ENCODE measurements around the gene MBD5.
A peak's percentile ranks its signal among the peaks of the same experiment; 100 is the strongest.

Gene MBD5

DNA sequence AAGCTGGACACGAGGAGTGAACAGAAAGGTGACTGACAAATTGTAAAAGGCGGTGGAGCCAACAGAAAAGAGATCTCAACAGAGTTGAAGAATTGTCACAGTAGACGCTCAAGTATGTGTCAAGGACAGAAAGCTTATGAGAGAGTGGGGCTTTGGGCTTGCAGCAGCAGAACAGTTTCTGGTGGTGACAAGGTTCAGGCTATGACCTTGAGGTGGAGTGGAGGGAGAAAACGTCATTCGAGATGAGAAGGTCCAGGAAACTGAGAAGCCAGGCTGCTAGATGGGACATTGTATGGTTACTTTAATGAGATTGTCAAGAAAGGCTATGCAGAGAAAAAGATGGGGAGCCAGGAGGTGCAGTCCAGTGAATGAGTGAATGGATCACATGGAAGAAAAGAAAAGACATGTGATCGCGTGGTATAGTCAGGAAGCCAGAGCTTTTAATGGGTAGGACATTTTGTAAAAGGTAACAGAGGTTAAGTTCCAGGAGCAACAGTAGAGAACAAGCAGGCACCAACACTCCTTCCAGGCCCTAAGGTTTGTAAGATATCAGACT is 532.5 kb downstream of the MBD5 start:
- H3K27me3 ChIP-seq (ENCODE audit: control insufficient read depth in 1 of 2, insufficient read depth in 2 of 2, low read length in 2 of 2), result no peaks in the 10 kb centered on the region
- H3K4me3 ChIP-seq (ENCODE audit: low read depth in 1 of 2, low read length in 2 of 2), result peak overlapping the region; percentile 63 to 72
- peak overlapping the region; percentile 20 to 53 for H3K9ac ChIP-seq (ENCODE audit: low read depth in 1 of 2, low read length in 2 of 2)
- H3K9me3 ChIP-seq (ENCODE audit: control insufficient read depth in 1 of 2, low read length in 2 of 2), result no peaks in the 10 kb centered on the region
- no peaks in the 10 kb centered on the region for H3K36me3 ChIP-seq (ENCODE audit: control insufficient read depth in 1 of 2, insufficient read depth in 2 of 2, low read length in 2 of 2)
- peaks cover 0 to 3% of the 10 kb centered on the region in 2 donors for H3K4me1 ChIP-seq (ENCODE audit: control insufficient read depth in 1 of 2, insufficient read depth in 2 of 2, low read length in 2 of 2)
- no peak overlapping the region for H3K27ac ChIP-seq (ENCODE audit: low read depth, low read length)

DNA sequence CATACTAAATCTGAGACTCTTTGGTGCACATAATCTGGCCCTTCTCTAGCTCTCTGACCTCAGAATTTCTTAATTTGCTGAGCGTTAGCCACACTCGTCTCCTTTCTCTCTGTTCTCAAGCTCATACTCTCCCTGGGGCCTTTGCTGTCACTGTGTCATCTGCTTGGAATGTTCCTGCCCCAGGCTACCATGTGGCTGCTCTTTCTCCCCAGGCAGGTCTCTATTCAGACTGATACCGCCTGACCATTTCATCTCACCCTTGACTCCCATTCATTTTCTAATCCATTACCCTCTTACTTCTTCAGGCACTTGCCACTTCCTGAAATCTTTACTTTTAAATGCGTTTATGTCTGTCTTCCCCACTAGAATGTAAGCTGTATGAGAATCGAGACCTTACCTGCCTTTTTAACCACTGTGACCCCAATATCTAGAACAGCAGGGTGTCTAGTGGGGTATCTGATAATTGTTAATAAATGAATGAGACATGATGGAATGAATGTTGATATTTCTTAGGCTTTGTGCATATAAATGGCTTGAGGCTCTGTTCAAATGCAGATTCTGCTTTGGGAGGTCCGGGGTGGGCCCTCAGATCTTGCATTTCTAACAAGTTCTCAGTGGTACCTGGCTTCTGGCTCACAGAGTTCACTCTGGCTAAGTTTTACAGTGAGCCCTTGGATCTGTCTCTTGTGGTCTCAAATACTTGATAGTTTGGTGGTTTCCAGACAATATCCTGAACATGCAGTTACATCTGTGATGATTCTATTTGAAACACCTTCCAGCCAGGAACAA is 533.8 kb downstream of the MBD5 start:
- no peak overlapping the region for H3K27ac ChIP-seq (ENCODE audit: low read depth, low read length)
- H3K36me3 ChIP-seq (ENCODE audit: control insufficient read depth in 1 of 2, insufficient read depth in 2 of 2, low read length in 2 of 2), result no peaks in the 10 kb centered on the region
- peaks cover 0 to 3% of the 10 kb centered on the region in 2 donors for H3K4me1 ChIP-seq (ENCODE audit: control insufficient read depth in 1 of 2, insufficient read depth in 2 of 2, low read length in 2 of 2)
- H3K27me3 ChIP-seq (ENCODE audit: control insufficient read depth in 1 of 2, insufficient read depth in 2 of 2, low read length in 2 of 2), result no peaks in the 10 kb centered on the region
- no peaks in the 10 kb centered on the region for H3K9me3 ChIP-seq (ENCODE audit: control insufficient read depth in 1 of 2, low read length in 2 of 2)
- H3K4me3 ChIP-seq (ENCODE audit: low read depth in 1 of 2, low read length in 2 of 2), result no peak overlapping the region
- H3K9ac ChIP-seq (ENCODE audit: low read depth in 1 of 2, low read length in 2 of 2), result no peak overlapping the region

DNA sequence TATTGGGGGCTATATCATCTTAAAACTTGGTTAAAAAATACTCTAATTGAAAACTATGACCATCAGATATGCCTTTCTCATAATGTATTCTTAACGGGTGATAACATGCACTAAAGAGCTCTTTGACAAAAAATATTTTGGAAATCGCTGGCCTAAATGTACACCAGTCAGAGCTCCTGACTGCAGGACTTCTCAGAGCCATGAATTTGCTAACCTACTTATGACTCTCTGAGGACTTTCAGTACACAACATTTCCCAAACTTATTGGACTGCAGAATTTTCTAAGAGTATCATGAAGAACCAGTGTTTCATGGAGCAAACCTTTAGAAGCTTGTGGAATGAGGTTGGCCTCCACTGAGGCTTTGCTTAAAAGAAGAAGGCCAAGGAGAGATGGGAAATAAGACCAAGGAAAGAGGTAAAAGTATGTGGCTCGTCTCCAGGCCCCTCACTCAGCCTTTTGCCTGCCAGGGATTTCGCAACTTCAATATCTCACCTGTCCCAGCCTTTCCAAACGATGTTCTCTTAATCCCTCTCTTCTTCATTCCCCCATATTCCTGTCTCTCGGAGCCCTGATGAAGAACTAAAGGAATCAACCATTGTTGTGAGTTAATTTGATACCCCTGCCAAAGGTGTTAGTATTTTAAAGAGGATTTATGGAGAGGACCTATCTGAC is 534.9 kb downstream of the MBD5 start:
- Histone ChIP-seq H3K9me3 (ENCODE audit: control insufficient read depth in 1 of 2, low read length in 2 of 2) (no peaks in the 10 kb centered on the region), H3K4me1 (ENCODE audit: control insufficient read depth in 1 of 2, insufficient read depth in 2 of 2, low read length in 2 of 2) (peaks cover 0 to 3% of the 10 kb centered on the region in 2 donors), H3K9ac (ENCODE audit: low read depth in 1 of 2, low read length in 2 of 2) (no peak overlapping the region), H3K27me3 (ENCODE audit: control insufficient read depth in 1 of 2, insufficient read depth in 2 of 2, low read length in 2 of 2) (no peaks in the 10 kb centered on the region), H3K36me3 (ENCODE audit: control insufficient read depth in 1 of 2, insufficient read depth in 2 of 2, low read length in 2 of 2) (no peaks in the 10 kb centered on the region), H3K4me3 (ENCODE audit: low read depth in 1 of 2, low read length in 2 of 2) (no peak overlapping the region), H3K27ac (ENCODE audit: low read depth, low read length) (no peak overlapping the region)

DNA sequence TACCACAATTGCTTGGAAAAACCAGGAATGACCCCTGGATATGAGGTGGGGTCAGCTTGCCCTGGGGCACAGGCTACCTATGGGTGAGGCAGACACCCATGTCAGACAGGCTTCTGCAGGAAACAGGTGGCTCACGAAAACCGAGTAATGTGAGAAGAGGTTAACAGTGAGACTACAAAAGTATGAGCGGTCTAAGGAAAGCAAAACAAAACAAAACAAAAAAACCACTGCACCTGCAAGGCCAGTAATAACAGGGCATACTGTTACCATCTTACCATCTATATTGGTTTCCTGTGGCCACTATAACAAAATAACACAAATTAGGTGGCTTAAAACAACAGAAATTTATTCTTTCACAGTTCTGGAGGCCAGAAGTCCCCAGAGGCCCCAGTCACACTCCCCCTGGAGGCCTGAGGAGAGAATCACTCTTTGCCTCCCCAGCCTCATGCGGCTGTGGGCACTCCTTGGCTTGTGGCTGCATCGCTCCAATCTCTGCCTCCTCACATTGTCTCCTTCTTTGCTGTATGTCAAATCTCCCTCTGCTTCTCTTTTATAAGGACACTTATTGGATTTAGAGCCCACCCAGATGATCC is 537.0 kb downstream of the MBD5 start:
- Histone ChIP-seq H3K9me3 (ENCODE audit: control insufficient read depth in 1 of 2, low read length in 2 of 2) (no peaks in the 10 kb centered on the region), H3K4me1 (ENCODE audit: control insufficient read depth in 1 of 2, insufficient read depth in 2 of 2, low read length in 2 of 2) (no peaks in the 10 kb centered on the region), H3K27ac (ENCODE audit: low read depth, low read length) (no peak overlapping the region), H3K36me3 (ENCODE audit: control insufficient read depth in 1 of 2, insufficient read depth in 2 of 2, low read length in 2 of 2) (no peaks in the 10 kb centered on the region), H3K4me3 (ENCODE audit: low read depth in 1 of 2, low read length in 2 of 2) (no peak overlapping the region), H3K9ac (ENCODE audit: low read depth in 1 of 2, low read length in 2 of 2) (no peak overlapping the region), H3K27me3 (ENCODE audit: control insufficient read depth in 1 of 2, insufficient read depth in 2 of 2, low read length in 2 of 2) (no peaks in the 10 kb centered on the region)

DNA sequence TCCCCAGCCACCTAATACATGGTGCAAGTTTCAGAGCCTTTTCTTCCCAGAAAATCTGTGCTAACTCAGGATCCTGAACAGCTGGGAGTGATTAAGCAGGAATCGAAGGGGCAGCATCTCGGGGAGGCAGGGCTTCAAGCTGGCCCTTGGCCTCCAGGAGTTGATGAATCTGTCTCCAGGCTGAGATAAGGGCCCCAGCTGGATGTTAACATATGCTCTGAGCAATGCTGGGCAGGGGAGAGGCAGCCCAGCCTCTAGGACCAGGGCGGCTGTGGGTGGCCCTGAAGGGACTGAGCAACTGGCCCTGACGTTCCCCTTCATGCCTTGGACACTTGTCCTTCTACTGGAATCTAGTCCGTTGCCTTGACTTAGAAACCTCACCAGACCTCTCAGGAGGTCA is 539.6 kb downstream of the MBD5 start:
- H3K4me1 ChIP-seq (ENCODE audit: control insufficient read depth in 1 of 2, insufficient read depth in 2 of 2, low read length in 2 of 2), result no peaks in the 10 kb centered on the region
- H3K27me3 ChIP-seq (ENCODE audit: control insufficient read depth in 1 of 2, insufficient read depth in 2 of 2, low read length in 2 of 2), result no peaks in the 10 kb centered on the region
- no peak overlapping the region for H3K27ac ChIP-seq (ENCODE audit: low read depth, low read length)
- no peaks in the 10 kb centered on the region for H3K36me3 ChIP-seq (ENCODE audit: control insufficient read depth in 1 of 2, insufficient read depth in 2 of 2, low read length in 2 of 2)
- no peaks in the 10 kb centered on the region for H3K9me3 ChIP-seq (ENCODE audit: control insufficient read depth in 1 of 2, low read length in 2 of 2)
- no peak overlapping the region for H3K4me3 ChIP-seq (ENCODE audit: low read depth in 1 of 2, low read length in 2 of 2)
- no peak overlapping the region for H3K9ac ChIP-seq (ENCODE audit: low read depth in 1 of 2, low read length in 2 of 2)

DNA sequence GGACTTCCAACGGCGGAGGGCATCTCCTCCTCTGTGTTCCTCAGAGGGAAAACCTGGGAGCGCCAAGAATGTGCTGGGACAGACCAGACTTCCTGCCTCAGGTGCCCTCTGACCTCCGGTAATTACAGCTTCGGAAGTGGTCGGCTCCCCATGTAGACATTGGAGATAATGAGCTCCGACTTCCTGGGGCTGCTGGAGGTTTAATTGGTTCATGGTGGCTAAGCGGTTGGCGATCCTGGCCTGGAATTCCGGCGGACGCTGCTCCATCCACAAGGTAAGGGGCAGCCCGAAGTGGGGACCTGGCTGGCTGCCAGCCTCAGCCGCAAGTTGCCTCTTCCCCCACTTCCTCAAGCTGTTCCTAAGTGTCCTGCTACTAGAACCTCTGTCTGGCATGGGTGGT is 540.5 kb downstream of the MBD5 start:
- Histone ChIP-seq H3K4me1 (ENCODE audit: control insufficient read depth in 1 of 2, insufficient read depth in 2 of 2, low read length in 2 of 2) (no peaks in the 10 kb centered on the region), H3K36me3 (ENCODE audit: control insufficient read depth in 1 of 2, insufficient read depth in 2 of 2, low read length in 2 of 2) (no peaks in the 10 kb centered on the region), H3K27me3 (ENCODE audit: control insufficient read depth in 1 of 2, insufficient read depth in 2 of 2, low read length in 2 of 2) (no peaks in the 10 kb centered on the region), H3K27ac (ENCODE audit: low read depth, low read length) (no peak overlapping the region), H3K4me3 (ENCODE audit: low read depth in 1 of 2, low read length in 2 of 2) (no peak overlapping the region), H3K9ac (ENCODE audit: low read depth in 1 of 2, low read length in 2 of 2) (no peak overlapping the region), H3K9me3 (ENCODE audit: control insufficient read depth in 1 of 2, low read length in 2 of 2) (no peaks in the 10 kb centered on the region)

DNA sequence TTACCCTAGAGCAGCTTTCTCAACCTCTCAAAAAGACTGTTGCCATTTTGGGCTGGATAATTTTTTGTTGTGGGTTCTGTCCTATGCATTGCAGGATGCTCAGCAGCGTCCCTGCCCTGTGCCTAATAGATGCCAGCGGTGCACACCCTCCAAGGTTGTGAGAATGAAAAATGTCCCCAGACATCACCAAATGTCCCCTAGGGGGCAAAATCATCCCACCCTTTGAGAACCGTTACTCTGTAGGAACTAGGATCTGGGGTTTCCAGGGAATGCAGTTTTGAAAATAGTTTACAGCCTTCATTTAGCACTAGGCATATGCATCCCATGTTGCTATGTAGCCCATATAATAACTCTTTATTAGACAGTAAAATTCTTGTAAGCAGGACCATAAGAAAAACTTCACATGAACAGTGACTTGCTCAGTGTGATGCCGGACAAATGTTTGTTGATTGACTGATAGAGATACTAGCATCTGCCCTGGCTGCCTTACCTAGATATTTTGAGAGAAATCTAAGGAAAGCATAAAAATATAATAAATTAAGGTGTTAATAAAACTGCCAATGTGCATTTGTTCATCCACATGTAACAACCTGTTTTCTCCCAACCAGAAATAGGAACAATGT is 544.5 kb downstream of the MBD5 start:
- no peaks in the 10 kb centered on the region for H3K4me1 ChIP-seq (ENCODE audit: control insufficient read depth in 1 of 2, insufficient read depth in 2 of 2, low read length in 2 of 2)
- no peak overlapping the region for H3K27ac ChIP-seq (ENCODE audit: low read depth, low read length)
- no peaks in the 10 kb centered on the region for H3K27me3 ChIP-seq (ENCODE audit: control insufficient read depth in 1 of 2, insufficient read depth in 2 of 2, low read length in 2 of 2)
- no peaks in the 10 kb centered on the region for H3K9me3 ChIP-seq (ENCODE audit: control insufficient read depth in 1 of 2, low read length in 2 of 2)
- H3K9ac ChIP-seq (ENCODE audit: low read depth in 1 of 2, low read length in 2 of 2), result no peak overlapping the region
- H3K36me3 ChIP-seq (ENCODE audit: control insufficient read depth in 1 of 2, insufficient read depth in 2 of 2, low read length in 2 of 2), result no peaks in the 10 kb centered on the region
- no peak overlapping the region for H3K4me3 ChIP-seq (ENCODE audit: low read depth in 1 of 2, low read length in 2 of 2)

Measured in duodenal mucosa (tissue), 2 donors.